RPMI8226 (cell line): Measurements from ENCODE around the gene NCS1.
A peak's percentile ranks its signal among the peaks of the same experiment; 100 is the strongest.

Experiments
- DNase-seq: peaks from one replicate; pipeline ENCODE4 v3.0.0-alpha.2; 2015

NCS1 gene

DNA sequence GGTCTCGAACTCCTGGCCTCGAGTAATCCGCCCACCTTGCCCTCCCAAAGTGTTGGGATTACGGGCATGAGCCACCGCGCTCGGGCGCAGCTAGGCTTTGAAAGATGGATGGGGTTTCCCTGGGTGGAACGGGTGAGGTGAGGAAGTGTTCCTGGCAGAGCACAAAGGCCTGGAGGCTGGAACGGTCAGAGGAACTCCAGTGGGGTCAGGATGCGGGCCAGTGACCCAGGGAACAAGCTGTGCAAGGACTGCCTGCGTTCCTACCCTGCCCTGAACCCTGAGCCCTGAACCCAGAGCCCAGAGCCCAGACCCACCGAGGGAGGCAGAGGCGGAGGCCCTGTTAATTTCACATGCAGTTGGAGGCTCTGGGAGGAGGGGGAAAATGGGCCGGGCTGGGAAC is 23.4 kb downstream of the NCS1 start:
- DNase-seq, result no peak

DNA sequence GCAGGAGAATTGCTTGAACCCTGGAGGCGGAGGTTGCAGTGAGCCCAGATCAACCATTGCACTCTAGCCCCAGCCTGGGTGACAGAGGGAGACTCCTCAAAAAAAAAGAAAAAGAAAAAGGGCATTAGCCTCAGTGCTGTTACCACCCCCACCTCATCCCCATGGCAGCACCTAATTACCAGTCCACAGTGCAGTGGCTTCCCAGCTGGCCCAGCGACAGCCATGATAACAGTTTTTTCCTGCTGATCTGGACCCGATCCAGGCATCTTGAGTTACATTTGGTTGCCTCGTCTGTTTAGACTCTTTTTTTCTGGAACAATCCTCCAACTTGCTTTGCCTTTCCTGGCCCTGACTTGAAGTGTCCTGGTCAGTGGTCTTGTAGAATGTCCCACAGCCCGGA is 24.4 kb downstream of the NCS1 start:
- no peak for DNase-seq

DNA sequence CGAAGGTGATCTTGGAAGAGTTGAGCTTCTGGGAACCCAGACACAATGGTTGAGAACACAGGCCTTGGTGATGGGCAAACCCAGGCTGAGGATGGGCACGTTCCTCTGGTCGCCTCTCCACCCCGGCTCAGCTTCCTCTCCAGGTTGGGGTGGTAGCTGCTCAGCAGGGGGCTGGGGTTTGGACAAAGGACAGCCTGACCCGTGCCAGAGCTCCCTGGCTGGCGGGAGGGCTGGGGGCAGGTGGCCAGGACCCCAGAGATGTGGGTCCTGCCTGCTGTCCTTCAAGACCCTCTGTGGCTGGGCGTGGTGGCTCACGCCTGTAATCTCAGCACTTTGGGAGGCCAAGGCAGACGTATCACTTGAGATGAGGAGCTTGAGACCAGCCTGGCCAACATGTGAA is 25.2 kb downstream of the NCS1 start:
- DNase-seq, result no peak

DNA sequence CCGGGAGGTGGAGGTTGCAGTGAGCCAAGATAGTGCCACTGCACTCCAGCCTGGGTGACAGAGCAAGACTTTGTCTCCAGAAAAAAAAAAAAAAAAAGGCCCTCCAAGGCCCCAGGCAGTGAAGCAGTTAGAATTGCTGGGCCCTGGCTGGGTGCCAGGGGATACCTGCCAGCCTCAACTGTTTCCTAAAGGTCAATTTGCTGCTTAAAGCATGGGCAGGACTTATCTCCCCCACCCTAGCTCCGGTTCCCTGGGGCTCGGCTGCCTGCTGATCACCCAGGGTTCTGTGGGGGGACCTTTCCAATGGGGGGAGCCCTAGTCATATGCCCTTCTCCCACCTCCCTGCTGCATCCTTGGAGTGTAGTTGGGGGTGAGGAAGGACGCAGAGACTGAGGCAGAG is 25.7 kb downstream of the NCS1 start:
- peak; percentile 41 for DNase-seq

DNA sequence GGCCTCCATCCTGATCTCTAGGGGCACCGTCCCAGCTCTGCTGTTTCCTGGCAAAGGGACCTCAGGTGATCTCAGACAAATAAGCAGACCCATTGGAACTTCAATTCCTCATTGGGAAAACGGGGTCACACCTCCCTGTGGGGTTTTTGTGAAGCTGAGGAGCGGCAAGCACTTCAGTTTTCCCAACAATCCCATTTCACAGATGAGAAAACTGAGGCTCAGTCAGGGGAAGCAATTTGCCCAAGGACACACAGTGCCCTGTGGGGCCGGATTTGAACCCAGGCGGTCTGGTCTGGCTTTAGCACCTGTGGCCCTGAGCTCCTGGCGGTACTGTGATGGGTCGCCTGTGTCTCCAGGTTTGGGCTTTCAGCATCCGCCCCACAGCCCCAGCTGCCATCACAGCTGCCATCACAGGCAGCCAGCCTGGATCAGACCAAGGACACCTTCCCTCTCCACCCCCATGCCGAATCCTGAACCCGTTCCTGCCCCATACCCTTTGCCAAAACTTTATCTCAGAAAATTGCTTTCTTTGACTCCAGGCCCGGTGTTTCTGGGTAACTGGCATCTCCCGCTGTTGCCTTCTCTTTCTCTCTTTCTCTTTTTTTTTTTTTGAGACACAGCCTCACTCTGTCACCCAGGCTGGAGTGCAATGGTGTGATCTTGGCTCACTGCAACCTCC is 26.4 kb downstream of the NCS1 start:
- DNase-seq, result no peak

DNA sequence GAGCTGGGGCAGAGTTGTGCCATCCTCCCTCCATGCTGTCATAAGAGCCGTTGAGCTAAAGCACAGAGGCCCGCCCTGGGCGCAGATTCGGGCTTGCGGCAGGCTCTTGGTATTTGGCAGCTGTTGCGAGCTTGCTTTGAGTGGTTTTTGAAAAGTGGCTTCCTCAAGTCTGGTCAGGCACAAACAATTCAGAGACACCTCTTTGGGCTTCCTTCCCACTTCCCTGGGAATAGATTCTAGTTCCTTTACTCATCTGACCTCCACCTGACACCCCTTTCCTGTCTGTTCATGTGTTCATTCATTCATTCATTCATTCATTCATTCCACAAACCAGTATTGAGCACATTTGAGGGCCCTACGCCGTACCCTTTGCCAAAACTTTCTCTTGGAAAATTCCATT is 27.4 kb downstream of the NCS1 start:
- no peak for DNase-seq

DNA sequence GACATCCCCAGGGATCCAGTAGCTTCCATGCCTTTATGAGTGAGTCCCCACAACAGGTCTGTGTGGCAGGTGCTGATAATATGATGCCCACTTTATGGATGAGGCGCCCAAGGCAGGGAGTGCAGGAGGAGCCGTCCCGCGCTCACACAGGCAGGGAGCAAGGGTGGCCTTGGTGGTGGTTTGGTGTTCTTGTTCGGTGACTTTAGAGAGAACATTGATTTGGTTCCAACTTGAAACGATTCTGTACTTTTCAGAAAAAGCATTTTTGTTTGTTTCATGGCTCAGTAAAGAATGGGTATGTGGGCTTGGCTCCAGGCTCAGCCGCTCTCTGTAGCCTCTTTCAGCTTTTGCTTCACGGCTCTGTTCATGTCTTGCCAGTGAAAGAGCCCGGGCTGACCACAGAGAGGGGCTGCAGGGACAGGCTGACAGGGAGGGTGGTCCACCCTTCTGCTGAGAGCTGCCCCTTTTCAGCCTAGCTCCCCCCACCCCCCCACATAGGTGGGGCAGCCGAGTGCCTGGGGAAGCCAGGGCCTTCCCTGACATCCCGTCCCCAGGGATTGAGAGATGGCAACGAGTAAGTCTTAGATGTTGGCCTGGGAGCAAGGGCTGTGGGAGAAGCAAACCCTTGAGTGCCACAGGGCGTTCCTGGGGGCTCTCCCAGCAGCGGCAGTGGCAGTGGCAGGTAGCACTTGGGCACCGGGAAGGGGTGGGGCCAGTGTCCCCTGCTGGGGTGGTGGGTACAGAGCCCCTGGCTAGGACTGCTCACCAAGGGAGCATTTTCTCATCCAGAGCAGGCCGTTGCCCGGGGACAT is 28.0 kb downstream of the NCS1 start:
- no peak for DNase-seq

DNA sequence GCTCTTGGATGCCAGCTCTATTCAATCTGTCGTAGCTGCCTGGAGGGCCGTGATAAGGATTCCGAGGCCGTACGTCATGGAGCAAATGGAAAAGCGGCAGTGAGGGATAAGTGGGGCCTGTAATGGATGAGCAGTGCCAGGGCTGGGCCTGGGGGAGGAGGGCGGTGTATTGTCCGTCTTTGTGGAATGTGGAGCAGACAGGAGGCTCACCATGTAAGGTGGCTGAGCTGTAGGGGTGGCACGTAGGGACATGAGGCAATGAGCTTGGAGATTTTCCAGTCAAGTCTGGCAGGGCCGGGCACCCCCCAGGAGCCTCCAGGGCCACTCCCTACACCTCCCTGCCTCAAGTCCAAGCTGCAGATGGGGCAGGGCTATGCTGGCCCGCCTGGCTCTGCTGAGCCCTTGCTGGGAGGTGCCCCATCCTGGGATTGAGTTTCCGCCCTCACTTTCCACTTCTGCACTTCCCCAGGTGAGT is 29.2 kb downstream of the NCS1 start:
- DNase-seq, result no peak

DNA sequence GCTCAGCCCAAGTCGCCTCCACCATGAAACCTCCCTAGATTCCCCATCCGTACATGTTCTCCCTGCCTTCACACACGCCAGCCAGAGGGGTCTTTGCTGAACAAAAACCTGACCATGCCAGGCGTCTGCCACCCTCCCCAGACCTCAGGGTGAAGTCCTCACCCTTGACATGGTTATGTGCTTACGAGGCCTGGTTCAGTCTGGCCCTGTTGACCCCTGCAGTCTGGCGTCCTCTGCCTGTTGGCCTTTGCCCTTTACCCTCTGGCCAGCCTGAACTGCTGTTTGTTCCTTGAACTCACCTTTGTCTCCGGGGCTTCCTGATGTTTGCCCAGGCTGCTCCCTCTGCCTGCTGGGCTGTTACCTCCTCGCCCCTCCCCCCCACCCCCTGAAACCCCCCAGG is 29.8 kb downstream of the NCS1 start:
- no peak for DNase-seq

DNA sequence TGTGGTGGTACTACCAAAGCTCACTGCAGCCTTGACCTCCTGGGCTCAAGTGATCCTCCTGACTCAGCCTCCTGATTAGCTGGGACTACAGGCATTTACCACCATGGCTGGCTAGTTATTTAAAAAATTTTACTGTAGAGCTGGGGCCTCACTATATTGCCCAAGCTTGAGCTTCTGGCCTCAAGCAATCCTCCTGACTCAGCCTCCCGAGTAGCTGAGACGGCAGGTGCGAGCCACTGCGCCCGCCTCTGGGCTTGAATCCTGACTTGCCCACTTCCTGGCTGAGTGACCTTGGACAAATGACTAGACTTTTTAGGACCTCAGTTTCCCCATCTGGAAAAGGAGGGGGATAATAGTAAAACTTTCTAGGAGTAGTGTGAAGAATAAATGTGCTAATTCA is 32.1 kb downstream of the NCS1 start:
- no peak for DNase-seq

DNA sequence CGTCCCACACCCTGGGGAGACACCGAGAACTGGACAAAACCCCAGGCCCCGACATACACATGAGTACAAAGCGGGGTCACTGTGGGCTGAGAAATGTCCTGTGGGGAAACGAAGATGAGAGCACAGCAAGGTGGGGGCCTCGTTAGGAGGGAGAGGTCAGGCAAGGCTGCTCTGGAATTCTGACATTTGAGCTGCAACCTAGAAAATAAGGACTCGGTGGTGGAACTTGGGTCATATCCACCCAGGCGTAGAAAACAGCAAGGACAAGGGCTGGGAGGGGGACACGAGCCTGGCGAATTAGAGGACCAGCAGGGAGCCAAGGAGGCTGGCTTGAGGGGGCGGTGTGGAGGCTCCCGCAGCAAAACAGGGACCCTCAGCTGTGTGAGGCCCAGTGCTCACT is 32.8 kb downstream of the NCS1 start:
- DNase-seq, result no peak

DNA sequence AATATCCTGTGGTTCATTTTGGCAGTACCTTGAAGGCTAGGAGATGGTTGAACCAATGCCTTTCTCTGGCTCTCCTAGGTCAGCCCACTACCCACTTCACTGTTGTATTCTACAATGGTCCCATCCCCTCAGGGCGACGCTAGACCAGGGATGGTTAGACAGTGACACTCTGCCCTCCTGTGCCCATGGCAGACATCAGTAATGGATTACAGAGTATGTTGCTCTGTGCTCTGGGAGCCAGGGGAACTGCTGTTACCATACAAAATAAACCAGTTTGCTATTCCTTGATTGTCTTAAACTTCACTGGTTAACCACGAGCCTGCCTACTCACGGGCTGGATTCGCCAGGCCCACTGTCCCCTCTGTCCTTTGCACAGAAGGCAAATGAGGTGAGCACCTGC is 33.7 kb downstream of the NCS1 start:
- DNase-seq, result no peak

DNA sequence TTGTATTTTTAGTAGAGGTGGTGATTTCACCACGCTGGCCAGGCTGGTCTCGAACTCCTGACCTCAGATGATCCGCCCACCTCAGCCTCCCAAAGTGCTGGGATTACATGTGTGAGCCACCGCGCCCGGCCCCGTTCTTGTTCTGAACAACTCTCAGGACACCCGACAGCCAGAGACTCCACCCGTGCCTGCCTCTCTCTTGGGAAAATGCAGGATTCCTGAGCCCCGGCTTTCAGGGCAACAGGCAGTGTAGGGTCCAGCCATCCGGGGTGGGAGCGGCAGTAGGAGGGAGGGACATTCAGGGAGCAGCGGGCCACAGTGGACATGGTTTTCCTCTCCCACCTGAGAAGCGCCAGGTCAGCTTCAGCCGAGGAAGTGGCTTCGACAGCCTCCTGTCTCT is 34.4 kb downstream of the NCS1 start:
- no peak for DNase-seq

DNA sequence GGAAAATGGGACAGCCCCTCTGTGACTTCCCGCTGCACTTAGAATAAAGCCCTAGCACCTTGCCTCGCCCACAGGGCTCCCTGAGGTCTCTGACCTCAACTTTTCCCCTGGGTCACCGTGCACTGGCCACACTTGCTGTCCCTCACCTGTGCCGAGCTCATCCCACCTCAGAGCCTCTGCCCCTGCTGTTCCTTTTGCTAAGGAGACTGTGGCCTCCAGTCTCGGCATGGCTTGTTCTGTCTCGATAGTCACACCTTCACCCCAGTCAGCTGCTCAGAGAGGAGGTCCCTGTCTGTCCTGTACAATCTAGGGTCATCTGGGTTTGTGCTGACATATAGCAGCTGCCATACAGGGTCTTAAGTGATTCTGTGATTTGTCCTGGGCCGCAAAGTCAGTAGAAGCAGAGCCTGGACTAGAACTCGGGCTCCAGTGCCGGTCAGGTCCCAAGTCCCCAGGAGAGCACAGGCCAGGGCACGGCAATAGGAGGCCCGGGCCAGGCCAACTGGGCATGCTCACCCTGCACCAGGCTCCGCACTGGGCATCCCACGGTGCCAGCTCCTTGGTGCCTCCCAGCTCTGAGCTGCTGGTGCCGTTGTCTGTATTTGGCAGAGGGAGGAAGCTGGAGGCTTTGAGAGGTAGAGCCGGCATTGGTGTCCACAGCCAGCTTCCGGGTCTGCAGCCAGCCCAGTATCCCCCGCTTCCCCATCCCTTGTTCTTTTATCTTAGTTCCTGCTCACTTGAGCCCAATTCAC is 35.2 kb downstream of the NCS1 start:
- no peak for DNase-seq

DNA sequence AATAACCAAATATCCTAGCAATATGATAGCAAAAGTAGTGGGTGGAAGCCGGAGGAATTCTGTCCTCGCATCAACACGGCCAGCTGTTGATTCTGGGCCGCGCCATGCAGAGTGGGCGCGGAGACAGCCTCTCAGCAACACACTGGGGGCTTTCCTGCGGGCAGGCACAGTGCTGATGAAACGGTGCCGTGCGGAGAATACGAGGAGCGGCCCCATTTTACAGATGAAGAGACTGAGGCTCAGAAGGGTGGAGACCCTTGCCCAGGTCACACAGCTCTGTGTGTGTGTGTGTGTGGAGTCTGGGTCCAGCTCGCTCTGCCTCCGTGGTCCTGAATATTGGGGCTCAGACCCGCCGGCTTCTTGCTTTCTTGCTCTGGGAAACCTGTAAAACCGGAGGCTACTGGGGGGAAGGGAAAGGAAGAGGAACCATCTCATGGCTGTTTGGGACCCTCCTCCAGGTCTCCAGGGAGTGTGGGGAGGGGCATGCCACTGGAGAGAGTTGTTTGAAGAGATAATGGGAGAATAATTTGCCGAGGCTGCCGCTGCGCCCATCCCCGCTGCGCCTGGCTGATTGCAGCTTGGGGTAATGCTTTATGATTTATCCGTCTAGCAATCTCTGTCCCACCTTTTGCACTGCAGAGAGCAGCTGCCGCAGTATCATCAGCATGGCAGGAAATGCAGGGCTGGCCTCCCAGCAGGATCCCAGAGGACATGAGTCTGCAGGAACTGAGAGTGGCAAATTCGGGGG is 36.6 kb downstream of the NCS1 start:
- DNase-seq, result no peak

DNA sequence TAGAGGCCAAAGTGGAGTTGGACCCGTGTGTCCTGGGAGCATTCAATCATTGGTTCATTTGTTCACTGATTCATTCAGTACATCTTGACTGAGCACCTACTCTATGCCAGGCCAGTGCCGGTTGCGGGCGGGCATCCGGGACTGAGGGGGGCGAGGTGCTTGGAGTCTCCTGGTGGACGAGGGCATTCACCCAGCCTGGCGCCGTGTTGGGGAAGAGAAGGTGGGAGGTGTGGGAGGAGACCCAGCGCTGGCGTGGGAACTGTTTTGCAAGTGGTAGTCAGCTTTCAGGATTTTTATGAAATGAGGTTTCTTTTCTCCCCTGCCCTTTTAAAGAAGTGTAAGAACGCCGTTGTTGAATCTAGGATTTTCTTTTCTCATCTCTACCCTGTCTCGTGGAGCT is 37.2 kb downstream of the NCS1 start:
- no peak for DNase-seq

DNA sequence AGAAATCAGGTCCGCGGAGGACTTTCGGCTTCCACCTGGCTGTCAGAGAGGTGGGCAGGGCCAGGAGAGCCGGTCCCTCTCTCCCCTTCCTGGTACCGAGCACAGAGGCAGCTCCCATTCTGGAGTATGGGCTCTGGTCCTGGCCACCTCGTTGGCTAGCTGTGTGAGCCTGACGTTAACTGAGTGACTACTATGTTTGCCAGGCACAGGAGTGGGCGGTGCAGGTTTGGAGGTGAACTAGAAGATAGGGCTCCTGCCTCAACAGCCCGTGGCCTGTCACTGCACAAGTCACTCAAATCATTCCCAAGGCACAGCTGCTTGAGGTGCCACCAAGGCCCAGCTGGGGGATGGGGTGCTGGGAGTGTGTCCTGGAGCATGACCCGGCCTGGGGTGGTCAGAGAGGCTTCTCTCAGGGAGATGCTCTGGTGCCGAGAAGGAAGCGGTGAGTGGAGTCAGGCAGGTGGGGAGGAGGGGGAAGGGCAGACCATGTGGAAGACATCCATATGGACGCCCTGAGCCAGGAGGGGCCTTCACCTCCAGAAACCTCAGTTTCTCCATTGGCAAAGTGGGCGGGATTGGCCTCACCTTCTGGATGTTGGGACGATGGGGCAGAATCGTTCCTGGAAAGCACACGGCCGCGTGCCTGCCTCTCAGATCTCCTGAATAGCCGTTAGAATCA is 39.5 kb downstream of the NCS1 start:
- DNase-seq, result no peak

DNA sequence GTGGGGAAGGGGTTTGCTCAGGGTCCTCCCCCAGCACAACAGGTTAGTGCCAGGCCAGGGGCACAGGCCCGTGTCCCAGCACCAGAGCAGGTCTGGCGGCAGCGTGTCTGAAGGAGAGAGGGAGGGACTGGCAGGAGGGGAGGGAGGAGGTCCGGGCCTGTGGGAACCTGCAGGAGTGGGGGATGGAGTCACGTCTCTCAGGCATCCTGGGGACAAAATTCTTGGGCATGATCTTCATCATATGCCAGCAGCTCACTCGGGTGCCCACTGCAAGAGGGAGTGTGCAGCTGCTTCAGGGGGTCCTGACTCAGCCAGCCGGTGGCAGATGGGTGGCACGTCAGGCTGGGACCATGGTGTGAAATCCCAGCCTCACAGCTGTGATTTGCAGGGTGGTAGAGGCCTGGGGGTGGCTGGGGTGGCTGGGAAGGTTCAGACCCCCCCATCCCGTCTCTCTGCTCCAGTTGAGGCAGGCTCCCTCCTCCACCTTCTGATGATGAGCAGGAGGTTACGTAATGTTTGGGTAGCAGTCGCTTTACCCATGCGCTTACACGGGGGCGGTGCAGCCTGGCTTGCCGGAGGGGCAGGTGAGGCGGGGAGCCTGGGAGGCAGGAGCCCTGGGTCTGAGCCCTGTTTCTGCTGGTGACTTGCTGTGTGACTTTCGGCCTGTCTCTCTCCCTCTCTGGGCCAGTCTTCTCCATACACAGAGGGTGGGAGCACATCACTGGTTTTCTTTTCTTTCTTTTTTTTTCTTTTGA is 40.5 kb downstream of the NCS1 start:
- no peak for DNase-seq

DNA sequence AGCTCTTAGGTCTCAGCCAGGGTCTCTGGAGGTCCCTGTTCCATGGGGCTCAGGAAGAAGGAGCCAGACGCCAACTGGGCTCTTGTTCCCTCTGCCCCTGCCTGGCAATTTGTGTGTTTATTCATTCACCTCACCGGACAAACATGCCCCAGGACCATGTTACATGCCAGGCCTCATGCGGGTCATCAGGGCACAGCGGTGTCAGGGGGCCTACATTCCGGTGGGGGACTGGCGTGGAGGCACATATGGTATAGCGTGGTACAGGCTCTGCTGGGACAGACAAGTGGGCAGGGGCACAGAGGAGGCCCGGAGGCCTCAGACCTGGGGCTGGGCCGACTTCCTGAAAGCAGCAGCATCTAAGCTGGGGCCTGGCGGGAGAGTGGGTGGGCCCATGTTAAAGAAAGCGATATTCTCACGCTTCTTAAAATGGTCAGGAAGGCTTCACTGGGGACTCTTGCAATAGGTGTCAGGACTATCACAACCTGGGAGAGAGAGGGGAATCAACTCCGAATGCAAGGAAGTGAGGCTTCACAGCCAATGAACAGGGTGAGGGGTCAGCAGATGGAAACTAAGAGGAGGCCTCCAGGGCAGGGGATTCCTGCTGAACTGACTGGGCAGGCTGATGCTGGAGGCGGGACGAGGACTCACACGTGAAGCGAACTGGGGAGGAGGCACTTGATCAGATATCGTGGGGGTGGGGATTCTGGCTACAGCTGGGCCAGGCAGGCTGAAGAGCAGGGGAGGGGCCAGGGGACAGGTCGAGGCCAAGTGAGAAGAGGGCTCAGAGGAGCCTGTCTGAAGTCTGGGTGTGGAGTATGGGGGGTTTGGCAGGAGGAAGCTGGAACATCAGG is 41.9 kb downstream of the NCS1 start:
- DNase-seq, result no peak

DNA sequence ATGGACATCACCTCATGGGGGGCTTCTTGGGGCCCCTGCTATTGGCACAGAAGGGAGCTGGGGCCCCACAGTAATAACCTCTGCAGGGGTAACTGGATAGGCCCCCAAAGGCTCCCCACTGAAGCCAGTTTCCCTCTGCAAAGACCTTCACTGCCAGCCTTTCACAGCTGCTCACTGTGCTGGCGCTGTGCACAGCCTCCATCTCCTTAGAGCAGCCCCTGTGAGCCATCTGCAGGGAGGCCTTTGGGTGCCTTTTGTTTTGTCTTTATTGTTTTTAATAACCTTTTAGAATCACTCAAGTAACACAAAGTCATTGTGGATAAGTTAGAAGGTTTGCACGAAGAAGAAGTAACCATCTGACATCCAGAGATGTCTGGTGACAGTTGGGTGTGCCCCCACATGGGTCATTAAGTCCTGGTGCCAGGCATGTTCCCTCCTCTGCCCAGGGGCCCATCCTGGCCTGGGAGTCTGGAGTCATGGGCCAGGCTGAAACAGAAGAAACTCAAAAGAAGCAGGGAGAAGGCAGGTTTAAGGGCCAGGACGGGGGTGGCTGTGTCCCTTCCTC is 42.7 kb downstream of the NCS1 start:
- DNase-seq, result no peak
